ENCODE data around the gene NRP1. TPM values are rescaled to one million over a fixed set of nuclear protein-coding genes. Genes with fewer than 3 reads are reported as not detected.

Gene NRP1
- total RNA-seq, 4 donors from 2014 or later = 91.8 to 175 (median 142) TPM

DNA sequence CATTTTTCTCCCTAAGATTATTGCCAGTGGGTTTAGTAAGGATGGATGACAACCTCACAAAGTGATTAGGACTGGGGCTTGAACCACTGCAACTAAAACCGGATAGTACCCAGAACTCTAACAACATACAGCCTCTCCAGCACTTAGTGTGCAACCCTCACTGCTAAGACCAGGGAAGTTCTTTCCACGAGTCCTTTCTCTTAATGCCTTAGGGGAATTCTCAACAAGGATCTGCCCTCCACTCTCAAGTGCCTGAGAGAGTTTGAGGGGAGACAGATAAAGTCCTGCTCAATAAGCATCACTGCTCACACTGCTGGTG is 104.6 kb downstream of the NRP1 start:
- TF ChIP-seq, protein P1, sequence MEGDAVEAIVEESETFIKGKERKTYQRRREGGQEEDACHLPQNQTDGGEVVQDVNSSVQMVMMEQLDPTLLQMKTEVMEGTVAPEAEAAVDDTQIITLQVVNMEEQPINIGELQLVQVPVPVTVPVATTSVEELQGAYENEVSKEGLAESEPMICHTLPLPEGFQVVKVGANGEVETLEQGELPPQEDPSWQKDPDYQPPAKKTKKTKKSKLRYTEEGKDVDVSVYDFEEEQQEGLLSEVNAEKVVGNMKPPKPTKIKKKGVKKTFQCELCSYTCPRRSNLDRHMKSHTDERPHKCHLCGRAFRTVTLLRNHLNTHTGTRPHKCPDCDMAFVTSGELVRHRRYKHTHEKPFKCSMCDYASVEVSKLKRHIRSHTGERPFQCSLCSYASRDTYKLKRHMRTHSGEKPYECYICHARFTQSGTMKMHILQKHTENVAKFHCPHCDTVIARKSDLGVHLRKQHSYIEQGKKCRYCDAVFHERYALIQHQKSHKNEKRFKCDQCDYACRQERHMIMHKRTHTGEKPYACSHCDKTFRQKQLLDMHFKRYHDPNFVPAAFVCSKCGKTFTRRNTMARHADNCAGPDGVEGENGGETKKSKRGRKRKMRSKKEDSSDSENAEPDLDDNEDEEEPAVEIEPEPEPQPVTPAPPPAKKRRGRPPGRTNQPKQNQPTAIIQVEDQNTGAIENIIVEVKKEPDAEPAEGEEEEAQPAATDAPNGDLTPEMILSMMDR (IDR thresholded peaks at IDR 0.05; ENCODE audit: low read depth) = no peak

DNA sequence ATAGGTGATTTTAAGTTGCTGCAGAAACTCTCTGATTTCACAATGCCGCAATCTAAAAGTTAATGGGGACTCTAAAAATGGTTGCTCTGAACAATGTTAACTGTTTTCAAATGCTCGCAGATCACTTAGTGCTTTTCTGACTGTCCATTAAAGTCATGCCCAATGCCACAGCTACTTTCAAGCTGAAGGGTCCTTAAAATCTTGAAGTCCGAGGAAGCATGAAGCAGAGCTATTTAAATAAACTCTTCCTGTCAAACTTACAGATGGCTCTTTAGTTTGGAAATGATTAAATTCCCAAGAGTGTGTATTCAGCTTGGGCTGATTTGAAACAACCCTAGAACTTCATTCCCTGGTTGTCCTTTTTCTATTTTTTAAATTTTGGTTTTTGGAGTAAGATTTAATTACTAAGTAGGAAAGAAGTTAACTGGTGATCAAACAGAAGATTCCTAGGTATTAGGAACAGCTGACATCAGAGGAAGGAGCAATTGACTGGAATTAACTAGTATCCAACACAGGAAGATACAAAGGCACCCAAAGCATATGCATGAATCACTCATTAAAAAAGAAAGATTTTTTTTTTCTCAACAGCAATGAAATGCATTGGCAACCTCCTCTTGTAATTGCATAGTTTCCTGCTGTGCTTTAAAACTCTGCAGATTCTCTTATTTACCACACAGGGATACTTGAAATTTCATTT is 105.1 kb downstream of the NRP1 start:
- TF ChIP-seq, protein P1 (IDR thresholded peaks at IDR 0.05; ENCODE audit: low read depth) = no peak

DNA sequence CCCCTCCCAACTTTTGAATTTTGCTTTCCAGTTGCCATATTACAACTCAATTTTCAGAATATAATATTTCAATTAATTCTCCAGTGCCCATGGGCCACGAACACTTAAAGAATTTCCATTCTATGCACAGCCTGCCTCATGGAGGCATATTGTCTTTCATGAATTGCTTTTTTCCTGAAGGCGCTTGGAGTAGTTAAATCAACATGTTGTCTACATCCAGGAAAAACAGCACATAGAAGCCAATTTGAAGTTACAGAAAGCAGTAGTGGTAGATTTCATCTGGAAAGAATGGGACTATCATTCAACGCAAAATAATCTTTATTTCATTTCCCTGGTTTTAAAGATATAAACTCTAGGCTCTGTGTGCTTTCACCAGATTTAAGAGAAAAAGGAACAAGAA is 106.0 kb downstream of the NRP1 start:
- TF ChIP-seq, protein P1 (IDR thresholded peaks at IDR 0.05; ENCODE audit: low read depth) = no peak

DNA sequence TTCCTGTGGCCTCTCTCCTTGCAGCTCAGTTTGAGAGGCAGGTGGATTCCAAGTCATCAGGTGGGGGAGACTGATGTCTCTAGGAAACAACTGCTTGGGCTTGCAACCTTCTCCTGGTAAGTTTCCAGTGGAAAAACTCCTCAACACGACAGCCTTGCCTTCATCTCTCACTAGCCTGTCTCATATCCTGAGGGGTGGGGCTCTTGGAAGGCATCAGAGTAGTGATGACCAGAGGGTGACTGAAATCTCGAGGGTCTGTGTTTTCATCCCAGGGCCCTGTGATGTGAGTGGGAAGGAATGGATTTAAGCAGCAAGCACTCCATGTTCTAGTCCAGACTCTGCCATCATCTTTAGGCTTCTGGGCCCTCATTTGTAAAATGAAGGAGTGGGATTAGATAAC is 107.0 kb downstream of the NRP1 start:
- TF ChIP-seq, protein P1 (IDR thresholded peaks at IDR 0.05; ENCODE audit: low read depth) = no peak

DNA sequence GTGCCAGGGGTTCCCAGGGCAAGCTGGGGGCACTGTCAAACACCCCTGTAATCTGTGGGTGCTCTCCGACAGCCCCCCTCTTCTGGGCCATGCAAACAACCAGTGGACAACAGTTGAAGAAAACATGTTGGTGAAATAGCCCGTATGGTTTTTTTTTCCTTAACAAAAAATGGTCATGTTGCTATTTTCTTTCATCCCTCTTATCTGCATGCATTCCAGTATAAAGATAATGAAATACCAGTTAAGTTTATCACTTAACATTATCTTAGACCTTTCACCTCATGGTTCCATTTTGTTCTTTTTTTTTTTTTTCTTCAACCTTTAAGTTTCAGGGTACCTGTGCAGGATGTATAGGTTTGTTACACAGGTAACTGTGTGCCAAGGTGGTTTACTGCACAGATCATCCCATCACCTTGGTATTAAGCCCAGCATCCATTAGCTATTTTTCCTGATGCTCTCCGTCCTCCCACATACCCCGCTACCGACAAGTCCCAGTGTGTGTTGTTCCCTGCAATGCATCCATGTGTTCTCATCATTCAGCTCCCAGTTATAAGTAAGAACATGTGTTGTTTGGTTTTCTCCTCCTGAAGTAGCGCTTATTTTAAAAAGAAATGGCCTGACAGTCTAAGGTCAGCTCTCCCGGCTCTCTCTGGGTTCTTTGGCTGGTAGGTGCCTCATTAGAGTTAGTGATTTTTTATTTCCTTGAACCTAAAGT is 110.1 kb downstream of the NRP1 start:
- TF ChIP-seq, protein P1 (IDR thresholded peaks at IDR 0.05; ENCODE audit: low read depth) = no peak

DNA sequence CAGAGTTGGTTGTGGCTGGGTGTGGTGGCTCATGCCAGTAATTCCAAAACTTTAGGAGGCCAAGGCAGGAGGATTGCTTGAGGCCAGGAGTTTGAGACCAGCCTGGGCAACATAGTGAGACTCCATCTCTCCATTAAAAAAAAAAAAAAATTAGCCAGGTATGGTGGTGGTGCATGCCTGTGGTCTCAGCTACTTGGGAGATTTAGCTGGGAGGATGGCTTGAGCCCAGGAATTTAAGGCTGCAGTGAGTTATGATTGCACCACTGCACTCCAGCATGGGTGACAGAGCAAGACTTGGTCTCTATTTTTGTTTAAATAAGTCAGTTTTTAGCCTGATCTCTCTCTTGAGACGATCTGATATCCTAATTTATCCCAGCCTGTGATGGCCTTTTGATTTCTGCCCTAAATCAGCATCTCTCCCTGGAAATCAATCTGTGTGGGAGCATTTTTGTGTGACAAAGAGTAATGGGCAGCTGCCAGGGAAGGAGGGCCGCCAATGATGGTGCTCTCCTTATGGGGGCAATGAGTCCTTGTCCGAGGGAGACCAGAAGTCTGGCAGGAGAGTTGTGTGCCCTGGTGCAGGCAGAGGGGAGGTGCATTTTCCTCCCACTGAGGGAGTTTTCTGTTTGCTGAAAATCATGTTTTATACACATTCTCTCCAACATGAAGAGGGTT is 111.0 kb downstream of the NRP1 start:
- TF ChIP-seq, protein P1 (IDR thresholded peaks at IDR 0.05; ENCODE audit: low read depth) = no peak

DNA sequence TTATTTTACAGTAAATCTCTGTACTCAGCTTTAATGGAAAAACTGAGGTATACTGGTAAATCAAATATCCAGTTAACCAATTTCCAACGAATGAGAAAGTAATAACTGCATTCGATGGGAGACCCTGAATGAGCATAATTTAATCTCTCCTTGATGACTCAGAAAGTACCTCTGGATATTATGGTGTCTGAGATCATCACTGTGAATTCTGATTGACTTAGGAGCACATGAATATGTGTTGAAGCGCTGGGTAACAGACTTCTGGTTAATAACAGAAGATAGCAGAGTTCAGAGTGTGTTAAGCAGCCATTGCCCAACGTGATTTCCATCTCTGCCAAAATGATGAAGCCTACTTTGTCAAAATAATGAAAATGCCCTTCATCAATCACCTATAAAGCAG is 116.6 kb downstream of the NRP1 start:
- TF ChIP-seq, protein P1 (IDR thresholded peaks at IDR 0.05; ENCODE audit: low read depth) = no peak
